Activated CD8-positive, alpha-beta T cell treated with anti-CD3 and anti-CD28 coated beads for 36 hours (primary cell): ENCODE results near the gene ANO1. TPM values are rescaled to one million over a fixed set of nuclear protein-coding genes. Genes with fewer than 3 reads are reported as not detected.

Source experiments
- ATAC-seq: fragments of 200-7000 bp; cut with Tn5 transposase; one replicate; pipeline ENCODE4 v1.10.0; 2021; ENCODE audit warnings: mild to moderate bottlenecking, moderate library complexity
- CTCF ChIA-PET: fragments of 350-600 bp; sonication (Branson Sonifier 250); formaldehyde crosslinking; loops from one replicate; lab custom pipeline; 2021; ENCODE audit warnings: antibody characterized with exemption; lab: Charles Lee
- POLR2A ChIA-PET: fragments of 350-600 bp; sonication (Branson Sonifier 250); formaldehyde crosslinking; loops from one replicate; lab custom pipeline; 2021; ENCODE audit warnings: antibody characterized with exemption; lab: Charles Lee
- DNase-seq: peaks from one replicate; pipeline ENCODE4 v3.0.0-alpha.2; 2020
- H3K27ac Mint-ChIP-seq: one replicate; pipeline ENCODE4 v1.8.0; 2021; ENCODE audit warnings: mild to moderate bottlenecking, mixed read lengths
- H3K27me3 Mint-ChIP-seq: one replicate; pipeline ENCODE4 v1.8.0; 2021; ENCODE audit warnings: mixed read lengths
- H3K36me3 Mint-ChIP-seq: one replicate; pipeline ENCODE4 v1.8.0; 2021; ENCODE audit warnings: low read depth, mixed read lengths
- H3K4me1 Mint-ChIP-seq: one replicate; pipeline ENCODE4 v1.8.0; 2021; ENCODE audit warnings: low read depth, mixed read lengths
- H3K4me3 Mint-ChIP-seq: one replicate; pipeline ENCODE4 v1.8.0; 2021; ENCODE audit warnings: mild to moderate bottlenecking, moderate library complexity, mixed read lengths
- H3K9me3 Mint-ChIP-seq: one replicate; pipeline ENCODE4 v1.8.0; 2021; ENCODE audit warnings: mixed read lengths
- CTCF ChIP-seq: fragments of 200-600 bp; IDR thresholded peaks from one replicate; pipeline ENCODE4 v1.8.0; 2022; ENCODE audit warnings: antibody characterized with exemption, mild to moderate bottlenecking
- intact Hi-C: fragments of 100-400 bp; cut with micrococcal nuclease; formaldehyde crosslinking; loops from one replicate; pipeline ENCODE4 v1.10.0; 2022
- total RNA-seq, 2 experiments: library from RNA; stranded (reverse); gene quantifications; one replicate each; pipeline ENCODE4 v1.2.3, GENCODE V29; 2021

Gene ANO1
- total RNA-seq, 2 experiments from 2014 or later: not detected

- TF ChIP-seq CTCF: no peak
- Mint-ChIP-seq H3K4me3 (no peak overlapping the region), H3K27ac (no peak overlapping the region), H3K27me3 (peaks cover 36% of the 10 kb centered on the region), H3K36me3 (no peaks in the 10 kb centered on the region), H3K9me3 (no peaks in the 10 kb centered on the region), H3K4me1 (peaks cover 9% of the 10 kb centered on the region)
- ChIA-PET POLR2A (no interaction called here), CTCF (no interaction called here)
- ATAC-seq (no peak), DNase-seq (no peak)
- intact Hi-C loops: no loop called here
These were observed 64.2 kb downstream of the ANO1 start for GRCh38 chr11:70142221-70142875.

- Mint-ChIP-seq H3K9me3 (no peaks in the 10 kb centered on the region), H3K4me1 (peaks cover 9% of the 10 kb centered on the region), H3K27ac (no peak overlapping the region), H3K36me3 (no peaks in the 10 kb centered on the region), H3K27me3 (peaks cover 36% of the 10 kb centered on the region), H3K4me3 (no peak overlapping the region)
- TF ChIP-seq CTCF: no peak
- DNase-seq (no peak), ATAC-seq (no peak)
- ChIA-PET CTCF (no interaction called here), POLR2A (no interaction called here)
- intact Hi-C loops: no loop called here
These were observed 66.1 kb downstream of the ANO1 start for GRCh38 chr11:70144262-70144661.

GRCh38 chr11:70145071-70145470 is 67.0 kb downstream of the ANO1 start:
- no peak for TF ChIP-seq CTCF
- H3K4me3 Mint-ChIP-seq: no peak overlapping the region
- H3K9me3 Mint-ChIP-seq: no peaks in the 10 kb centered on the region
- CTCF ChIA-PET: no interaction called here
- POLR2A ChIA-PET: no interaction called here
- H3K27ac Mint-ChIP-seq: no peak overlapping the region
- H3K4me1 Mint-ChIP-seq: peaks cover 9% of the 10 kb centered on the region
- no peaks in the 10 kb centered on the region for H3K36me3 Mint-ChIP-seq
- ATAC-seq (no peak), DNase-seq (no peak)
- peaks cover 34% of the 10 kb centered on the region for H3K27me3 Mint-ChIP-seq
- intact Hi-C loops: no loop called here

GRCh38 chr11:70145841-70146240 is 67.7 kb downstream of the ANO1 start:
- CTCF ChIA-PET: interaction anchor here (0.8 kb wide), 1 partner anchor 227 kb away, joined by 3 read pairs; no protein-coding TSS in a partner anchor
- DNase-seq: no peak
- no peaks in the 10 kb centered on the region for H3K36me3 Mint-ChIP-seq
- no peak for TF ChIP-seq CTCF
- peaks cover 31% of the 10 kb centered on the region for H3K27me3 Mint-ChIP-seq
- intact Hi-C loops: no loop called here
- peaks cover 9% of the 10 kb centered on the region for H3K4me1 Mint-ChIP-seq
- no peak for ATAC-seq
- H3K9me3 Mint-ChIP-seq: no peaks in the 10 kb centered on the region
- POLR2A ChIA-PET: no interaction called here
- H3K4me3 Mint-ChIP-seq: no peak overlapping the region
- no peak overlapping the region for H3K27ac Mint-ChIP-seq

GRCh38 chr11:70146299-70146698 is 68.2 kb downstream of the ANO1 start:
- intact Hi-C loops: no loop called here
- no peaks in the 10 kb centered on the region for H3K36me3 Mint-ChIP-seq

More at GRCh38 chr11:70146299-70146698, 68.2 kb downstream of the ANO1 start:
- Mint-ChIP-seq H3K27ac (no peak overlapping the region), H3K27me3 (peaks cover 28% of the 10 kb centered on the region), H3K4me1 (peaks cover 7% of the 10 kb centered on the region), H3K4me3 (no peak overlapping the region), H3K9me3 (no peaks in the 10 kb centered on the region)
- ChIA-PET POLR2A (no interaction called here), CTCF (interaction anchor here (0.8 kb wide), 1 partner anchor 227 kb away, joined by 3 read pairs; no protein-coding TSS in a partner anchor)
- DNase-seq: no peak
- no peak for ATAC-seq
- TF ChIP-seq CTCF: no peak
